Body of pancreas (tissue), 4 donors: ENCODE measurements around the gene PPP2R5C.

Experiments
- CTCF ChIP-seq, 7 experiments: fragments of 450-650 bp in 4 of 7; fragments of 200-600 bp in 3 of 7; sonication (generic) in 3 of 7; IDR thresholded peaks; one replicate each; pipeline ENCODE4 v1.5.1; 2016 to 2019; ENCODE audit warnings: antibody characterized with exemption in 7 of 7
- POLR2A ChIP-seq, 3 donors: fragments of 450-650 bp; IDR thresholded peaks; one replicate each; pipeline ENCODE4 v1.6.1; 2016; ENCODE audit warnings: antibody characterized with exemption in 3 of 3, mild to moderate bottlenecking in 2 of 3

GRCh38 chr14:101826351-101826750, 64.8 kb downstream of the PPP2R5C start:
- TF ChIP-seq CTCF (IDR thresholded peaks at IDR 0.05) = no peak
- TF ChIP-seq POLR2A (IDR thresholded peaks at IDR 0.05) = no peak
